Sigmoid colon (tissue), 7 donors: ENCODE results near the gene MRAS. TPM values are rescaled to one million over a fixed set of nuclear protein-coding genes. Genes with fewer than 3 reads are reported as not detected.
"Not testable (repeated sequence)": the region's sequence is repeated elsewhere in the genome, so short reads cannot be mapped to it uniquely, and the experiment has no call there.

ENCODE experiments used
- DNase-seq: peaks from one replicate; pipeline ENCODE4 v3.0.0-alpha.2; 2019
- H3K27ac ChIP-seq, 4 donors: fragments of 200-600 bp; sonication (generic); one replicate each; pipeline ENCODE4 v1.5.1; 2016 to 2019; ENCODE audit warnings: mild to moderate bottlenecking in 1 of 4
- H3K27me3 ChIP-seq, 3 donors: fragments of 200-600 bp; sonication (generic); one replicate each; pipeline ENCODE4 v1.5.1; 2019; ENCODE audit warnings: mild to moderate bottlenecking in 1 of 3
- H3K36me3 ChIP-seq, 4 donors: fragments of 200-600 bp; sonication (generic); one replicate each; pipeline ENCODE4 v1.5.1; 2016 to 2019
- H3K4me1 ChIP-seq, 4 donors: fragments of 200-600 bp; sonication (generic); one replicate each; pipeline ENCODE4 v1.5.1; 2017 to 2019
- H3K4me3 ChIP-seq, 4 donors: fragments of 200-600 bp; sonication (generic); one replicate each; pipeline ENCODE4 v1.5.1; 2017 to 2019; ENCODE audit warnings: mild to moderate bottlenecking in 2 of 4, moderate library complexity in 1 of 4
- H3K9me3 ChIP-seq, 4 donors: fragments of 200-600 bp in 3 of 4; sonication (generic) in 3 of 4; one replicate each; pipeline versions ENCODE4 v1.5.1 to v1.6.1; 2013 to 2019
- CTCF ChIP-seq, 4 experiments: fragments of 450-650 bp in 3 of 4; fragments of 200-600 bp in 1 of 4; IDR thresholded peaks; one replicate each; pipeline ENCODE4 v1.5.1; 2016 to 2019; ENCODE audit warnings: antibody characterized with exemption in 4 of 4, mild to moderate bottlenecking in 3 of 4, moderate library complexity in 2 of 4
- EP300 ChIP-seq, 4 donors: sonication (generic); formaldehyde crosslinking; IDR thresholded peaks; one replicate each; pipeline ENCODE4 v1.6.1; 2017; ENCODE audit warnings: antibody characterized with exemption in 4 of 4
- POLR2A ChIP-seq, 2 donors: fragments of 450-650 bp; IDR thresholded peaks; one replicate each; pipeline ENCODE4 v1.6.1; 2016; ENCODE audit warnings: antibody characterized with exemption in 2 of 2, mild to moderate bottlenecking in 2 of 2, moderate library complexity in 2 of 2
- POLR2AphosphoS5 ChIP-seq, 4 donors: sonication (generic); formaldehyde crosslinking; IDR thresholded peaks; one replicate each; pipeline ENCODE4 v1.6.1; 2017; ENCODE audit warnings: antibody characterized with exemption in 4 of 4
- WGBS, 2 donors: extraction: QIAGEN DNeasy Blood & Tissue Kit; methylation state at CpG; one replicate each; pipeline ENCODE4 v1.1.7; 2013; 5-methylcytosine and 5-hydroxymethylcytosine counted together
- intact Hi-C: fragments of 100-400 bp; cut with DNase I; formaldehyde crosslinking; loops from one replicate; pipeline ENCODE4 v1.15.1; 2023
- polyA plus RNA-seq, 3 donors: library from polyadenylated mRNA; stranded (reverse); fragments of 200-250 nt; gene quantifications; one replicate each; pipeline ENCODE4 v1.2.3, GENCODE V29; 2013
- total RNA-seq, 4 donors: library from RNA; depleted of rRNA; stranded (reverse); fragments of >200 nt; gene quantifications; one replicate each; pipeline ENCODE4 v1.1.0, GENCODE V29; 2016
- donor health status: healthy with polysubstance abuse.
- donor health status: Bipolar disorder and iron deficiency.
- donor health status: healthy.

MRAS gene
- total and polyA plus RNA-seq, 7 donors: 3.5 to 36.8 (median 24.4) TPM

GRCh38 chr3:138423316-138423715 is 74.9 kb downstream of the MRAS start:
- Histone ChIP-seq H3K4me3 (no peak overlapping the region), H3K4me1 (no peaks in the 10 kb centered on the region), H3K9me3 (no peaks in the 10 kb centered on the region), H3K27me3 (no peaks in the 10 kb centered on the region), H3K27ac (no peak overlapping the region), H3K36me3 (no peaks in the 10 kb centered on the region)
- intact Hi-C loops: no loop called here
- no peak for DNase-seq
- no peak for TF ChIP-seq POLR2AphosphoS5 (IDR thresholded peaks at IDR 0.05)
- 83 to 90% methylated on average over 1 of the region's 1 CpG for WGBS, 2 donors

DNA sequence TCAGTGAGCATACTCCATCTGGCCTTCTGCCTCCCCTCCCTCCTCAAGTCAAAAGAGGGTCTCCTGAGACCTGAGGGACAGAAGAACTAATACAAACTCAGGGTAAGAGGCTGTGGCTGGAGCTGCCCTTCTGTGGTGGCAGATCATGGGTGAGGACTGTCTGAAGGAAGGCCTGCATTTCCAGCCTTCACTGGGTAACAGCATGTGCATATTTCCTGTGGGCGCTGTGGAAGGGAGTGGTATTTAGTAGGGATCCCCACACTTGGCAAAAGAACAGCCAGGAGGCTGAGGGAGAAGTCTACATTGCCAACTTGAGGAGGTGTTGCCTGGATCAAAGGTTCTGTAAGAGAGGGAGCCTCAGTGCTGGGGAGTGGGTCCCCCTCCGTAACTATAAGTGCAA is 75.9 kb downstream of the MRAS start:
- Histone ChIP-seq H3K27me3 (no peaks in the 10 kb centered on the region), H3K36me3 (no peaks in the 10 kb centered on the region), H3K4me1 (no peaks in the 10 kb centered on the region), H3K4me3 (no peak overlapping the region), H3K27ac (no peak overlapping the region), H3K9me3 (no peaks in the 10 kb centered on the region)
- DNase-seq: no peak
- TF ChIP-seq POLR2A (IDR thresholded peaks at IDR 0.05): no peak
- TF ChIP-seq EP300 (IDR thresholded peaks at IDR 0.05): no peak
- no peak for TF ChIP-seq POLR2AphosphoS5 (IDR thresholded peaks at IDR 0.05)
- TF ChIP-seq CTCF (IDR thresholded peaks at IDR 0.05): no peak
- 87 to 93% methylated on average over 2 of the region's 2 CpGs for WGBS, 2 donors
- intact Hi-C loops: no loop called here

DNA sequence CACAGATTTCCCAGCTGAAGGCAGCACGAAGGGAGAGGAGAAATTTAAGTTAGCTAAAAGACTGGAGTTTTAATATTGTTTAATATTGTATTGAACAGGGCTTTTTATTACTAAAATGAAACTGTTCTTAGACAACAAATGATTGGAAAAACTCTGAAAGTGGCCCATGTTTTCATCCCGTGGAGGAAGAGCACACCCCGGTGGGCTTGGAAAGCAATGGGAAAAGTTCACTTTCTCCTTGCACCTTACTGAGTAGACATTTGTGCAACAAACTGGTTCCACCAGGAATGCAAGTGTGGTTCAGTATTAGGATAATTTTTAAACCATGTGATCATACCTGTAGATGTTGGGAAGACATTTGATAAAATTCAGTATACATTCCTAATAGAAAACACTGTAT is 77.8 kb downstream of the MRAS start:
- DNase-seq: no peak
- no peaks in the 10 kb centered on the region for H3K36me3 ChIP-seq
- no peaks in the 10 kb centered on the region for H3K9me3 ChIP-seq
- intact Hi-C loops: no loop called here
- no peaks in the 10 kb centered on the region for H3K4me1 ChIP-seq
- H3K4me3 ChIP-seq: no peak overlapping the region
- H3K27ac ChIP-seq: no peak overlapping the region
- no peaks in the 10 kb centered on the region for H3K27me3 ChIP-seq
- no peak for TF ChIP-seq EP300 (IDR thresholded peaks at IDR 0.05)
- 60 to 63% methylated on average over 3 of the region's 3 CpGs for WGBS, 2 donors

DNA sequence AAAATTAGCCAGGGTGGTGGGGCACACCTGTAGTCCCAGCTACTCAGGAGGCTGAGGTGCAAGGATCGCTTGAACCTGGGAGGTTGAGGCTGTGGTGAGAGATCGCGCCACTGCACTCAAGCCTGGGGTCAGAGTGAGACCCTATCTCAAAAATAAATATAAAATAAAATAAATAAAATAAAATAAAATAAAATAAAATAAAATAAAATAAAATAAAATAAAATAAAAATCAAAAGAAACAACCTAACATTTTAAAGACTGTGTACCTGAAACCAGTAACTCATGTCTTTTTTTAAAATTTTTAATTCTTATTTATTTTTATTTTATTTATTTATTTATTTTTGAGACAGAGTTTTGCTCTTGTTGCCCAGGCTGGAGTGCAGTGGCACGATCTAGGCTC is 78.4 kb downstream of the MRAS start:
- intact Hi-C loops, H3K9me3 ChIP-seq, H3K4me1 ChIP-seq, H3K36me3 ChIP-seq, H3K27me3 ChIP-seq, H3K4me3 ChIP-seq, DNase-seq, H3K27ac ChIP-seq: not testable (repeated sequence)
- 95 to 96% methylated on average over 4 of the region's 4 CpGs for WGBS, 2 donors

- WGBS, 2 donors: 89 to 91% methylated on average over 3 of the region's 3 CpGs
- DNase-seq: no peak
- peaks cover 0 to 9% (median 8%) of the 10 kb centered on the region in 4 donors for H3K4me1 ChIP-seq
- H3K36me3 ChIP-seq: no peaks in the 10 kb centered on the region
- intact Hi-C loops: loop anchor here (5.0 to 10.0 kb wide), 2 partner anchors 97 to 245 kb away; partner anchors contain the start of gene ARMC8
- H3K9me3 ChIP-seq: no peaks in the 10 kb centered on the region
- no peak overlapping the region for H3K4me3 ChIP-seq
- H3K27me3 ChIP-seq: peaks cover 0 to 7% (median 0%) of the 10 kb centered on the region in 3 donors
- TF ChIP-seq POLR2A (IDR thresholded peaks at IDR 0.05) (no peak), POLR2AphosphoS5 (IDR thresholded peaks at IDR 0.05) (no peak), CTCF (IDR thresholded peaks at IDR 0.05) (no peak)
- H3K27ac ChIP-seq: no peak overlapping the region
These were observed 81.3 kb downstream of the MRAS start for GRCh38 chr3:138429665-138430064.

GRCh38 chr3:138432576-138433240 is 84.3 kb downstream of the MRAS start:
- DNase-seq: no peak
- Histone ChIP-seq H3K4me1 (peaks cover 0 to 27% (median 20%) of the 10 kb centered on the region in 4 donors), H3K9me3 (no peaks in the 10 kb centered on the region), H3K27ac (no peak overlapping the region), H3K4me3 (no peak overlapping the region), H3K27me3 (peaks cover 0 to 7% (median 0%) of the 10 kb centered on the region in 3 donors), H3K36me3 (no peaks in the 10 kb centered on the region)
- intact Hi-C loops: loop anchor here (5.0 to 10.0 kb wide), 2 partner anchors 100 to 248 kb away; partner anchors contain the start of gene ARMC8
- TF ChIP-seq POLR2A (IDR thresholded peaks at IDR 0.05): no peak
- no peak for TF ChIP-seq POLR2AphosphoS5 (IDR thresholded peaks at IDR 0.05)
- TF ChIP-seq EP300 (IDR thresholded peaks at IDR 0.05): no peak
- TF ChIP-seq CTCF (IDR thresholded peaks at IDR 0.05): no peak
- 85 to 93% methylated on average over 4 of the region's 4 CpGs for WGBS, 2 donors
